ENCODE measurements around the gene CTNNA2.

The CTNNA2 gene

GRCh38 chr2:79640001-79640400, 127.2 kb downstream of the CTNNA2 start:
- TF ChIP-seq CTCF (IDR thresholded peaks at IDR 0.05; ENCODE audit: insufficient read depth, low read depth, low read length, missing control alignments) = no peak
- no peak overlapping the region for H3K4me3 ChIP-seq (ENCODE audit: low read depth, low read length)
- DNase-seq (ENCODE audit: low read depth) = no peak

GRCh38 chr2:79649531-79649930, 136.7 kb downstream of the CTNNA2 start:
- no peak for DNase-seq (ENCODE audit: low read depth)
- TF ChIP-seq CTCF (IDR thresholded peaks at IDR 0.05; ENCODE audit: insufficient read depth, low read depth, low read length, missing control alignments) = no peak
- H3K4me3 ChIP-seq (ENCODE audit: low read depth, low read length) = no peak overlapping the region

GRCh38 chr2:79660557-79660956, 147.7 kb downstream of the CTNNA2 start:
- no peak for DNase-seq (ENCODE audit: low read depth)
- TF ChIP-seq CTCF (IDR thresholded peaks at IDR 0.05; ENCODE audit: insufficient read depth, low read depth, low read length, missing control alignments) = no peak
- H3K4me3 ChIP-seq (ENCODE audit: low read depth, low read length) = no peak overlapping the region

- no peak overlapping the region for H3K4me3 ChIP-seq (ENCODE audit: low read depth, low read length)
- TF ChIP-seq CTCF (IDR thresholded peaks at IDR 0.05; ENCODE audit: insufficient read depth, low read depth, low read length, missing control alignments) = no peak
- no peak for DNase-seq (ENCODE audit: low read depth)
These were observed 152.2 kb downstream of the CTNNA2 start for GRCh38 chr2:79665091-79665490.

GRCh38 chr2:79666430-79666829, 153.6 kb downstream of the CTNNA2 start:
- no peak for DNase-seq (ENCODE audit: low read depth)
- TF ChIP-seq CTCF (IDR thresholded peaks at IDR 0.05; ENCODE audit: insufficient read depth, low read depth, low read length, missing control alignments) = no peak

GRCh38 chr2:79669714-79670113, 156.9 kb downstream of the CTNNA2 start:
- H3K4me3 ChIP-seq (ENCODE audit: low read depth, low read length) = no peak overlapping the region
- DNase-seq (ENCODE audit: low read depth) = no peak
- TF ChIP-seq CTCF (IDR thresholded peaks at IDR 0.05; ENCODE audit: insufficient read depth, low read depth, low read length, missing control alignments) = no peak

More at GRCh38 chr2:79666430-79666829, 153.6 kb downstream of the CTNNA2 start:
- H3K4me3 ChIP-seq (ENCODE audit: low read depth, low read length) = no peak overlapping the region

GRCh38 chr2:79670198-79670597, 157.3 kb downstream of the CTNNA2 start:
- no peak overlapping the region for H3K4me3 ChIP-seq (ENCODE audit: low read depth, low read length)
- TF ChIP-seq CTCF (IDR thresholded peaks at IDR 0.05; ENCODE audit: insufficient read depth, low read depth, low read length, missing control alignments) = no peak
- DNase-seq (ENCODE audit: low read depth) = no peak
